Karpas-422 (cell line): ENCODE data around the gene NLRP6. TPM values are rescaled to one million over a fixed set of nuclear protein-coding genes. Genes with fewer than 3 reads are reported as not detected.
"Not testable (repeated sequence)": the region's sequence is repeated elsewhere in the genome, so short reads cannot be mapped to it uniquely, and the experiment has no call there.

Source experiments
- DNase-seq: peaks from one replicate; pipeline ENCODE4 v3.0.0-alpha.2; 2015
- H2AFZ ChIP-seq: fragments of 200-600 bp; sonication (generic); 2 replicates; pipeline ENCODE4 v1.6.1; 2014; ENCODE audit warnings: antibody characterized with exemption, low read length, mixed read lengths
- H3K27ac ChIP-seq: fragments of 200-600 bp; sonication (generic); 2 replicates; pipeline ENCODE4 v1.5.1; 2014; ENCODE audit warnings: mild to moderate bottlenecking, low read length, moderate library complexity
- H3K27me3 ChIP-seq: fragments of 200-600 bp; sonication (generic); 2 replicates; pipeline ENCODE4 v1.6.1; 2014; ENCODE audit warnings: low read length, mixed read lengths
- H3K36me3 ChIP-seq: fragments of 200-600 bp; sonication (generic); 2 replicates; pipeline ENCODE4 v1.6.1; 2014; ENCODE audit warnings: low read length, mixed read lengths; ENCODE audit not compliant: insufficient read depth
- H3K4me1 ChIP-seq: fragments of 200-600 bp; sonication (generic); 2 replicates; pipeline ENCODE4 v1.6.1; 2014; ENCODE audit warnings: mild to moderate bottlenecking, low read length, mixed read lengths
- H3K4me2 ChIP-seq: fragments of 200-600 bp; sonication (generic); 2 replicates; pipeline ENCODE4 v1.6.1; 2014; ENCODE audit warnings: low read length, low read depth, mild to moderate bottlenecking; ENCODE audit not compliant: poor library complexity, severe bottlenecking
- H3K4me3 ChIP-seq: fragments of 200-600 bp; sonication (generic); 2 replicates; pipeline ENCODE4 v1.5.1; 2014; ENCODE audit warnings: mild to moderate bottlenecking, antibody characterized with exemption, low read length, mixed read lengths
- H3K79me2 ChIP-seq: fragments of 200-600 bp; sonication (generic); 2 replicates; pipeline ENCODE4 v1.6.1; 2014; ENCODE audit warnings: mild to moderate bottlenecking, low read length, mixed read lengths
- H3K9ac ChIP-seq: fragments of 200-600 bp; sonication (generic); 2 replicates; pipeline ENCODE4 v1.6.0; 2014; ENCODE audit warnings: low read length
- H3K9me2 ChIP-seq: fragments of 200-600 bp; sonication (generic), shearing (Covaris generic); replicated peaks from 2 replicates; pipeline ENCODE4 v1.6.0; 2014; ENCODE audit warnings: mild to moderate bottlenecking, low read length, moderate library complexity; ENCODE audit not compliant: insufficient read depth
- H3K9me3 ChIP-seq: fragments of 300-700, 200-600 bp; sonication (generic); 2 replicates; pipeline ENCODE4 v1.6.1; 2014; ENCODE audit warnings: low read length, mixed read lengths
- H4K20me1 ChIP-seq: fragments of 200-600 bp; sonication (generic); 2 replicates; pipeline ENCODE4 v1.6.1; 2014; ENCODE audit warnings: mild to moderate bottlenecking, antibody characterized with exemption, low read length, low read depth; ENCODE audit not compliant: insufficient read depth
- total RNA-seq: library from RNA; depleted of rRNA; stranded (reverse); fragments of >200 nt; shearing (Covaris generic); gene quantifications from 2 replicates; pipeline ENCODE4 v1.2.3, GENCODE V29; 2014; ENCODE audit warnings: low replicate concordance

The NLRP6 gene
- total RNA-seq, 1 experiment from 2014 or later = not detected

DNA sequence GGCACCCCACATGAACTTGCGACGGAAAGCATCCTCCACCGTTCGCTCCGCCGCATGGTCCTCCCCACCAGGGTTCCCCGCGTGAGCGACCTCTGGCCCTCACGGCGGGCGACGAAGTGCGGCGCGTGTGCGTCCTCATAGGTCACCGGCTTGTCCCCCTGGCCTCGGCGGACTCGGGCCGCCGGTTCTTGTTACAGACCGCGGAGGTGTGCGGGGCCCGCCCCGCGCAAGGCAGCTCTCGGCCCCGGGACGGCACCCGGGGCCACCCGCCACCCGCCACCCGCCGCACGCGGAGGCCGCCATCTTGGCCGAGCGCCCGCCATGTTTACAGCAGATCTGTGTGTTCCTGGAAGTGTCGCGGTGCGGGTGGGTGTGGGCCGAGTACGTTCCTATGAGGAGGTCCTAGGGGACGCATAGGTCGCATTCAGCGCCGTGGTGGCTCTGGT, 25.9 kb downstream of the NLRP6 start:
- Histone ChIP-seq H3K79me2 (no peaks in the 10 kb centered on the region), H3K9me3 (no peaks in the 10 kb centered on the region), H3K4me1 (peaks cover 3% of the 10 kb centered on the region; the same call in 1 of the 2 replicates), H4K20me1 (no peaks in the 10 kb centered on the region), H3K36me3 (no peaks in the 10 kb centered on the region), H3K27me3 (no peaks in the 10 kb centered on the region), H3K4me3 (no peak overlapping the region), H3K27ac (no peak overlapping the region), H3K4me2 (no peak overlapping the region), H3K9me2 (no peaks in the 10 kb centered on the region), H3K9ac (no peak overlapping the region), H2AFZ (no peak overlapping the region)
- DNase-seq = no peak

DNA sequence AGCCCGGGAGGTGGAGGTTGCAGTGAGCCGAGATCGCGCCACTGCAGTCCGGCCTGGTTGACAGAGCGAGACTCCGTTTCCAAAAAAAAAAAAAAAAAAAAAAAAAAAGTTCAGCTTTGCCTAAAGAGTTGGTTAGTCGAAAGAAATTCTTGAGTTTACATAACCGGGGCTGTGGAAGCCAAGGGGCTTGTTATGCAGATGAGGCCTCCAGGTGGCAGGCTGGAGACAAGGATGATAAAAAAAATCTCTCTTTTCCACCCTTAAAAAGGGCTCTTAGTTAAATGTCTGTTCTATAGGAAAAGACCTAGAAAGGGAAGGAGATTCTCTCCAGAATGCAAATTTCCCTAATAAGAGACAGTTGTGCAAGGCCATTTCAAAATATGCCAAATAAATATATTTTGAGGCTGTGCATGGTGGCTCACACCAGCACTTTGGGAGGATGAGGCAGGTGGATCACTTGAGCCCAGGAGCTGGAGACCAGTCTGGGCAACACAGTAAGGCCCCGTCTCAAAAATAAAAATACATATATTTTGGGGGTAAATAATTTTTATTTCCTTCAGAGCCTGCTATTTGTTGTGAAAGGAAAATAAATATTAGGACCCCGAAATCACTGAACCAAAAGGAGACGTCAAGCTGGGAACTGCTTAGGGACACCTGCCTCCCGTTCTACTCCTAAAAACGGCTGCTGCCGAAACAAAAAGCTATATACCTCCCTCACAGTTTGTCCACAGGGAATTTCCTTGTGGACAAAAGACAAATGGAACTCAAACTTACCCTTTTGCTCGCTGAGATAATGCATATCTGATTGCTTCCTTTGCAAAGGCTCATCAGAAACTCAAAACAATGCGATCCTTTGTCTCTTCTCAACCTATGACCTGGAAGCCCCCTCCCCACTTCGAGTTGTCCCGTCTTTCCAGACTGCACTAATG, 27.0 kb downstream of the NLRP6 start:
- no peak overlapping the region for H2AFZ ChIP-seq
- no peak overlapping the region for H3K4me2 ChIP-seq
- peaks cover 3% of the 10 kb centered on the region; the same call in 1 of the 2 replicates for H3K4me1 ChIP-seq
- H3K36me3 ChIP-seq = no peaks in the 10 kb centered on the region
- H3K4me3 ChIP-seq = no peak overlapping the region
- no peaks in the 10 kb centered on the region for H3K9me2 ChIP-seq
- no peaks in the 10 kb centered on the region for H4K20me1 ChIP-seq
- H3K9ac ChIP-seq = no peak overlapping the region
- H3K79me2 ChIP-seq = no peaks in the 10 kb centered on the region
- no peaks in the 10 kb centered on the region for H3K9me3 ChIP-seq
- no peaks in the 10 kb centered on the region for H3K27me3 ChIP-seq
- H3K27ac ChIP-seq = no peak overlapping the region
- DNase-seq = peak; percentile 71

DNA sequence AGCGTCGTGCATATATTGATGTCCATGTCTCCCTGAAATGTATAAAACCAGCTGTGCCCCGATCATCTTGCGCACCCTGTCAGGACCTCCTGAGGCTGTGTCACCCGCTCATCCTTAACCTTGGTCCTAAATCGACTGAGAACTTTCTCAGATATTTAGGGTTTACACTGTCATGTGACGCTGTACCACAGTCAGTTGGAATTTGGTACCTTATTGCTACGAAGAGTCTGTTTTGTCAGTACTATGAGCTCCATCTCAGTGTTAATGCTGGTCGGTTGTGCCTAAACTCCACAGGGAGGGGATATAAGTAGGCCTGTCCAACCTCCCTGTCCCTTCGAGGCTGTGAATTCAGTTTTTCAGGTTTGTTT, 27.6 kb downstream of the NLRP6 start:
- no peak overlapping the region for H3K27ac ChIP-seq
- H3K27me3 ChIP-seq = no peaks in the 10 kb centered on the region
- no peak overlapping the region for H3K4me3 ChIP-seq
- no peak overlapping the region for H2AFZ ChIP-seq
- no peaks in the 10 kb centered on the region for H3K36me3 ChIP-seq
- no peaks in the 10 kb centered on the region for H3K9me2 ChIP-seq
- H3K9me3 ChIP-seq = no peaks in the 10 kb centered on the region
- DNase-seq = no peak
- no peaks in the 10 kb centered on the region for H3K79me2 ChIP-seq
- no peak overlapping the region for H3K9ac ChIP-seq
- H4K20me1 ChIP-seq = no peaks in the 10 kb centered on the region
- peaks cover 3% of the 10 kb centered on the region; the same call in 1 of the 2 replicates for H3K4me1 ChIP-seq
- no peak overlapping the region for H3K4me2 ChIP-seq

GRCh38 chr11:306645-307371, 28.6 kb downstream of the NLRP6 start:
- H3K79me2 ChIP-seq = no peaks in the 10 kb centered on the region
- H4K20me1 ChIP-seq = no peaks in the 10 kb centered on the region
- no peak for DNase-seq
- no peaks in the 10 kb centered on the region for H3K27me3 ChIP-seq
- H3K9ac ChIP-seq = no peak overlapping the region
- H3K4me3 ChIP-seq = no peak overlapping the region
- H2AFZ ChIP-seq = no peak overlapping the region
- no peak overlapping the region for H3K27ac ChIP-seq
- no peaks in the 10 kb centered on the region for H3K9me2 ChIP-seq
- no peak overlapping the region for H3K4me2 ChIP-seq
- peaks cover 3% of the 10 kb centered on the region; the same call in 1 of the 2 replicates for H3K4me1 ChIP-seq
- H3K36me3 ChIP-seq = no peaks in the 10 kb centered on the region
- H3K9me3 ChIP-seq = no peaks in the 10 kb centered on the region

GRCh38 chr11:307766-308708, 29.8 kb downstream of the NLRP6 start, which contains the start of gene IFITM2:
TSS of gene IFITM2 (plus strand) at chr11:307816. CDS start at chr11:308193, 377 bp downstream.
- H3K4me2 ChIP-seq = peak within 1 kb of the TSS; percentile 60
- not testable (repeated sequence) for H3K9me2 ChIP-seq, H3K36me3 ChIP-seq, H3K9me3 ChIP-seq, H3K27me3 ChIP-seq, H3K79me2 ChIP-seq, H4K20me1 ChIP-seq, H3K4me1 ChIP-seq, H3K27ac ChIP-seq
- peak within 1 kb of the TSS; percentile 91 for H2AFZ ChIP-seq
- H3K9ac ChIP-seq = peak within 1 kb of the TSS; percentile 66
- DNase-seq = peak; percentile 70
- peak within 1 kb of the TSS; percentile 60; the same call in 1 of the 2 replicates for H3K4me3 ChIP-seq

GRCh38 chr11:308740-309665, 30.8 kb downstream of the NLRP6 start:
- Histone ChIP-seq H3K4me2 (peak overlapping the region; percentile 60), H3K9ac (peak overlapping the region; percentile 66; the same call in 1 of the 2 replicates), H3K4me3 (peak overlapping the region; percentile 60; the same call in 1 of the 2 replicates), H3K4me1 (peaks cover 18% of the 10 kb centered on the region)
- H3K9me2 ChIP-seq, H3K79me2 ChIP-seq, H2AFZ ChIP-seq, H4K20me1 ChIP-seq, H3K9me3 ChIP-seq, H3K36me3 ChIP-seq, DNase-seq, H3K27me3 ChIP-seq, H3K27ac ChIP-seq: not testable (repeated sequence)

DNA sequence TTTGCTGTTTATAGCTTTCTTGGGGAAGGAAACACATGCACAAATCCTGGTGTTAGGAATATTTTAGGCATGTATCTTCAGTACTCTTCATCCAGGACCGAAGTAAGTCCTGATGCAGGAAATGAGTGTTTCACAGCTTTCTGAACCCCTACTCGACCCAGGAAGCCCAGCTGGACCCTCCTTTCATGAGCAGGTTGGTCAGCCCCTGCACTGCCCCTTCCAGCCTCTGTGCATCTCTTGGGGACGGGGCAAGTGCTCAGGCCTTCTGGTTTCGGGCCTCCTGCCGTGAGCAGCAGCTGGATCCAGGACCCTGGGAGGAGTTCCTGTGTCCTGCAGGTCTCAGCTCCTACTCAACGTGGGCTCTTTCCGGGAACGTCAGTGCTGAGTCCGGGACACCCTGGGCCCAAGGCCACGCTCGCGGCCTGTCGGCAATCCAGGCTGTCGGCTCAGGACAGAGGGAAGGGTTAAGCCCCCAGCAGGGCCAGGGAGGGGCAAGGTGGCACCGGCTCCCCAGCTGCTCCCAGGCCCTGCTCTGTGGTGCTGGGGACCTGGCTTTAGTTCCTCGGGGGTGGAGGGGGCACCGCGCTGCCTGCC, 31.9 kb downstream of the NLRP6 start:
- H3K4me3 ChIP-seq, H3K4me2 ChIP-seq, H3K9me2 ChIP-seq, H4K20me1 ChIP-seq, H3K36me3 ChIP-seq, H3K79me2 ChIP-seq, H3K9ac ChIP-seq, DNase-seq, H3K9me3 ChIP-seq, H3K27ac ChIP-seq, H3K27me3 ChIP-seq, H2AFZ ChIP-seq: not testable (repeated sequence)
- H3K4me1 ChIP-seq = peaks cover 22% of the 10 kb centered on the region
